ACC112 (cell line): ENCODE data around the gene KCNMA1.

ENCODE experiments used
- H2AFZ ChIP-seq: fragments of 200-600 bp; sonication (generic); one replicate; pipeline ENCODE4 v1.6.0; 2017; ENCODE audit warnings: antibody characterized with exemption, low read length; ENCODE audit not compliant: unreplicated experiment
- H3K27ac ChIP-seq: fragments of 200-600 bp; sonication (generic); 2 replicates; pipeline ENCODE4 v1.5.1; 2014; ENCODE audit warnings: low read depth, mild to moderate bottlenecking, antibody characterized with exemption, low read length, moderate library complexity
- H3K27me3 ChIP-seq: fragments of 200-600 bp; sonication (generic); 2 replicates; pipeline ENCODE4 v1.6.1; 2014; ENCODE audit warnings: mild to moderate bottlenecking, antibody characterized with exemption, low read length, moderate library complexity, mixed read lengths; ENCODE audit not compliant: insufficient read depth
- H3K36me3 ChIP-seq: fragments of 200-600 bp; sonication (generic); 2 replicates; pipeline ENCODE4 v1.6.1; 2016; ENCODE audit warnings: mild to moderate bottlenecking, antibody characterized with exemption, low read length, moderate library complexity, mixed read lengths; ENCODE audit not compliant: insufficient read depth
- H3K4me1 ChIP-seq: fragments of 200-600 bp; sonication (generic); one replicate; pipeline ENCODE4 v1.6.1; 2016; ENCODE audit warnings: low read length, mixed read lengths; ENCODE audit not compliant: insufficient read depth, unreplicated experiment, control insufficient read depth
- H3K4me3 ChIP-seq: fragments of 200-600 bp; sonication (generic); 2 replicates; pipeline ENCODE4 v1.5.1; 2014; ENCODE audit warnings: mild to moderate bottlenecking, low read depth, low read length
- H3K79me2 ChIP-seq: fragments of 200-600 bp; sonication (generic); one replicate; pipeline ENCODE4 v1.6.0; 2016; ENCODE audit warnings: low read length; ENCODE audit not compliant: control insufficient read depth, unreplicated experiment, insufficient read depth

KCNMA1 gene

GRCh38 chr10:77560471-77560870 lies 77.1 kb downstream of the KCNMA1 start:
- no peaks in the 10 kb centered on the region for H3K36me3 ChIP-seq
- H3K4me3 ChIP-seq: no peak overlapping the region
- H3K79me2 ChIP-seq: no peaks in the 10 kb centered on the region
- H3K27me3 ChIP-seq: no peaks in the 10 kb centered on the region
- H2AFZ ChIP-seq: no peak overlapping the region
- no peak overlapping the region for H3K27ac ChIP-seq
- H3K4me1 ChIP-seq: peaks cover 12% of the 10 kb centered on the region

- Histone ChIP-seq H3K36me3 (no peaks in the 10 kb centered on the region), H2AFZ (no peak overlapping the region), H3K79me2 (no peaks in the 10 kb centered on the region), H3K27me3 (no peaks in the 10 kb centered on the region), H3K4me1 (peaks cover 13% of the 10 kb centered on the region), H3K27ac (no peak overlapping the region), H3K4me3 (no peak overlapping the region)
Measured at GRCh38 chr10:77560052-77560451, 77.6 kb downstream of the KCNMA1 start.

GRCh38 chr10:77556990-77557601 lies 80.5 kb downstream of the KCNMA1 start:
- Histone ChIP-seq H3K36me3 (no peaks in the 10 kb centered on the region), H3K4me3 (no peak overlapping the region), H2AFZ (no peak overlapping the region), H3K4me1 (peaks cover 7% of the 10 kb centered on the region), H3K79me2 (no peaks in the 10 kb centered on the region), H3K27ac (no peak overlapping the region), H3K27me3 (no peaks in the 10 kb centered on the region)

- no peak overlapping the region for H2AFZ ChIP-seq
- peaks cover 7% of the 10 kb centered on the region for H3K4me1 ChIP-seq
- peak overlapping the region; percentile 4; the same call in 1 of the 2 replicates for H3K27ac ChIP-seq
- H3K79me2 ChIP-seq: no peaks in the 10 kb centered on the region
- H3K27me3 ChIP-seq: no peaks in the 10 kb centered on the region
- H3K4me3 ChIP-seq: no peak overlapping the region
- no peaks in the 10 kb centered on the region for H3K36me3 ChIP-seq
Measured at GRCh38 chr10:77555591-77556212, 81.9 kb downstream of the KCNMA1 start.

GRCh38 chr10:77554996-77555397 lies 82.6 kb downstream of the KCNMA1 start:
- Histone ChIP-seq H3K36me3 (no peaks in the 10 kb centered on the region), H3K4me1 (peaks cover 7% of the 10 kb centered on the region), H3K4me3 (no peak overlapping the region), H3K27ac (0 out of 2 replicates have a peak overlapping the region, but pooled peaks have one; percentile 4), H2AFZ (no peak overlapping the region), H3K27me3 (no peaks in the 10 kb centered on the region), H3K79me2 (no peaks in the 10 kb centered on the region)

GRCh38 chr10:77553966-77554365 lies 83.6 kb downstream of the KCNMA1 start:
- no peaks in the 10 kb centered on the region for H3K79me2 ChIP-seq
- H3K27me3 ChIP-seq: no peaks in the 10 kb centered on the region
- H2AFZ ChIP-seq: no peak overlapping the region
- H3K36me3 ChIP-seq: no peaks in the 10 kb centered on the region
- H3K4me1 ChIP-seq: peaks cover 7% of the 10 kb centered on the region
- H3K27ac ChIP-seq: no peak overlapping the region
- no peak overlapping the region for H3K4me3 ChIP-seq

GRCh38 chr10:77553311-77553710 lies 84.3 kb downstream of the KCNMA1 start:
- no peak overlapping the region for H3K27ac ChIP-seq

GRCh38 chr10:77552252-77552651 lies 85.4 kb downstream of the KCNMA1 start:
- H3K27me3 ChIP-seq: no peaks in the 10 kb centered on the region
- H3K4me1 ChIP-seq: peaks cover 7% of the 10 kb centered on the region
- H3K36me3 ChIP-seq: no peaks in the 10 kb centered on the region
- H3K79me2 ChIP-seq: no peaks in the 10 kb centered on the region
- H3K27ac ChIP-seq: no peak overlapping the region
- no peak overlapping the region for H3K4me3 ChIP-seq
- no peak overlapping the region for H2AFZ ChIP-seq

More at GRCh38 chr10:77553311-77553710, 84.3 kb downstream of the KCNMA1 start:
- Histone ChIP-seq H3K79me2 (no peaks in the 10 kb centered on the region), H2AFZ (no peak overlapping the region), H3K4me1 (peaks cover 7% of the 10 kb centered on the region), H3K27me3 (no peaks in the 10 kb centered on the region), H3K4me3 (no peak overlapping the region), H3K36me3 (no peaks in the 10 kb centered on the region)

GRCh38 chr10:77550378-77550777 lies 87.2 kb downstream of the KCNMA1 start:
- H3K4me1 ChIP-seq: peaks cover 3% of the 10 kb centered on the region
- no peak overlapping the region for H3K27ac ChIP-seq
- H2AFZ ChIP-seq: no peak overlapping the region
- no peaks in the 10 kb centered on the region for H3K27me3 ChIP-seq
- no peaks in the 10 kb centered on the region for H3K79me2 ChIP-seq
- H3K4me3 ChIP-seq: no peak overlapping the region
- no peaks in the 10 kb centered on the region for H3K36me3 ChIP-seq

GRCh38 chr10:77548671-77549070 lies 88.9 kb downstream of the KCNMA1 start:
- H3K79me2 ChIP-seq: no peaks in the 10 kb centered on the region
- no peaks in the 10 kb centered on the region for H3K36me3 ChIP-seq
- H3K27ac ChIP-seq: no peak overlapping the region
- no peaks in the 10 kb centered on the region for H3K4me1 ChIP-seq
- H3K4me3 ChIP-seq: no peak overlapping the region
- H3K27me3 ChIP-seq: no peaks in the 10 kb centered on the region
- no peak overlapping the region for H2AFZ ChIP-seq

GRCh38 chr10:77548157-77548556 lies 89.5 kb downstream of the KCNMA1 start:
- Histone ChIP-seq H2AFZ (no peak overlapping the region), H3K4me1 (no peaks in the 10 kb centered on the region), H3K4me3 (no peak overlapping the region), H3K36me3 (no peaks in the 10 kb centered on the region), H3K27me3 (no peaks in the 10 kb centered on the region), H3K27ac (no peak overlapping the region), H3K79me2 (no peaks in the 10 kb centered on the region)
